Neural cell (in vitro differentiated cells): ENCODE measurements around the gene IL17RD.

Experiments
- EP300 ChIP-seq: fragments of 450-650 bp; conservative IDR thresholded peaks from 2 replicates; pipeline ENCODE4 v1.6.1; 2014; ENCODE audit warnings: antibody characterized with exemption, mild to moderate bottlenecking, moderate library complexity; ENCODE audit not compliant: poor library complexity, severe bottlenecking
- EZH2 ChIP-seq: fragments of 200-600, 300-800 bp; shearing (Covaris generic), sonication (generic); IDR thresholded peaks from 2 replicates; pipeline ENCODE4 v1.6.1; 2014; ENCODE audit warnings: antibody characterized with exemption, low read length, borderline replicate concordance, mild to moderate bottlenecking; ENCODE audit not compliant: insufficient read depth, poor library complexity, severe bottlenecking
- POLR2AphosphoS5 ChIP-seq: IDR thresholded peaks from 2 replicates; pipeline ENCODE4 v1.6.1; 2012
- TAF1 ChIP-seq: IDR thresholded peaks from 2 replicates; pipeline ENCODE4 v1.6.1; 2012; ENCODE audit warnings: low read depth
- TF ChIP-seq, protein P1 (sequence below): fragments of 450-650 bp; IDR thresholded peaks from 2 replicates; pipeline ENCODE4 v1.5.1; 2014; ENCODE audit warnings: antibody characterized with exemption, mild to moderate bottlenecking, moderate library complexity; ENCODE audit not compliant: poor library complexity, severe bottlenecking
- TF ChIP-seq, protein P2 (sequence below): IDR thresholded peaks from 2 replicates; pipeline ENCODE4 v1.6.1; 2012; ENCODE audit warnings: borderline replicate concordance

DNA sequence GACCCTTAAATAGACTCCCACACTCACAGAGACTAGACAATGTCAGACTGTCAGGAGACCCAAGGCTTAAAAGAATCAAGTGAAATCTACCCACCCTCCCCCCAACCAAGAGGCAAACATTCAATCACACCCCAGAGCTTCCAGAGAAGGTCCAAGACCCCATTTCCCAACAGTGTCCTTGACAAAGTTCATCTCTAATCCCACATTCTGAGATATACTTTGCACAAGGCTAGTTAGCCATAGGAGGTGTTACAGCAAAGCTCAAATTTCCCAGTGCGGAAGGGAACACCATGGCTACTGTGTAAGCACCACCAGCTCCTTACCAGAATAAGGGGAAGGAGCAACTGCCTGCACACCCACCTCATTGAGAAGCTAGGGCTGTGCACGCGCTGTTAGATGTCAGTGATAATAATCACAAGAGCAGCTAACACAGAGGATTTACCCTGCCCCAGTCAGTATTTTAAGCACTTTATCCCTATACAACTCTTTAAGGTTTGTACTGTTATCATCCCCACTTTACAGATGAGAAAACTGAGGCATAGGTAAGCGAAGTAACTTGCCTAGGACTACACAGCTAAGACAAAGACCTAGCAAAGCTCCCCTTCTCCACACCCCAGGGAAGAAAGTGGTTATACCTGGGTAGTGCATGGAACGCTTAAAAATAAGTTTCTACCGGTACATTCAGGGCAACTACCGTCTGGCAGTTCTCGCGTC is 87.4 kb downstream of the IL17RD start:
- TF ChIP-seq, protein P1, sequence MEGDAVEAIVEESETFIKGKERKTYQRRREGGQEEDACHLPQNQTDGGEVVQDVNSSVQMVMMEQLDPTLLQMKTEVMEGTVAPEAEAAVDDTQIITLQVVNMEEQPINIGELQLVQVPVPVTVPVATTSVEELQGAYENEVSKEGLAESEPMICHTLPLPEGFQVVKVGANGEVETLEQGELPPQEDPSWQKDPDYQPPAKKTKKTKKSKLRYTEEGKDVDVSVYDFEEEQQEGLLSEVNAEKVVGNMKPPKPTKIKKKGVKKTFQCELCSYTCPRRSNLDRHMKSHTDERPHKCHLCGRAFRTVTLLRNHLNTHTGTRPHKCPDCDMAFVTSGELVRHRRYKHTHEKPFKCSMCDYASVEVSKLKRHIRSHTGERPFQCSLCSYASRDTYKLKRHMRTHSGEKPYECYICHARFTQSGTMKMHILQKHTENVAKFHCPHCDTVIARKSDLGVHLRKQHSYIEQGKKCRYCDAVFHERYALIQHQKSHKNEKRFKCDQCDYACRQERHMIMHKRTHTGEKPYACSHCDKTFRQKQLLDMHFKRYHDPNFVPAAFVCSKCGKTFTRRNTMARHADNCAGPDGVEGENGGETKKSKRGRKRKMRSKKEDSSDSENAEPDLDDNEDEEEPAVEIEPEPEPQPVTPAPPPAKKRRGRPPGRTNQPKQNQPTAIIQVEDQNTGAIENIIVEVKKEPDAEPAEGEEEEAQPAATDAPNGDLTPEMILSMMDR = no peak
- TF ChIP-seq EZH2 = no peak
- TF ChIP-seq EP300 = no peak
- TF ChIP-seq, protein P2, sequence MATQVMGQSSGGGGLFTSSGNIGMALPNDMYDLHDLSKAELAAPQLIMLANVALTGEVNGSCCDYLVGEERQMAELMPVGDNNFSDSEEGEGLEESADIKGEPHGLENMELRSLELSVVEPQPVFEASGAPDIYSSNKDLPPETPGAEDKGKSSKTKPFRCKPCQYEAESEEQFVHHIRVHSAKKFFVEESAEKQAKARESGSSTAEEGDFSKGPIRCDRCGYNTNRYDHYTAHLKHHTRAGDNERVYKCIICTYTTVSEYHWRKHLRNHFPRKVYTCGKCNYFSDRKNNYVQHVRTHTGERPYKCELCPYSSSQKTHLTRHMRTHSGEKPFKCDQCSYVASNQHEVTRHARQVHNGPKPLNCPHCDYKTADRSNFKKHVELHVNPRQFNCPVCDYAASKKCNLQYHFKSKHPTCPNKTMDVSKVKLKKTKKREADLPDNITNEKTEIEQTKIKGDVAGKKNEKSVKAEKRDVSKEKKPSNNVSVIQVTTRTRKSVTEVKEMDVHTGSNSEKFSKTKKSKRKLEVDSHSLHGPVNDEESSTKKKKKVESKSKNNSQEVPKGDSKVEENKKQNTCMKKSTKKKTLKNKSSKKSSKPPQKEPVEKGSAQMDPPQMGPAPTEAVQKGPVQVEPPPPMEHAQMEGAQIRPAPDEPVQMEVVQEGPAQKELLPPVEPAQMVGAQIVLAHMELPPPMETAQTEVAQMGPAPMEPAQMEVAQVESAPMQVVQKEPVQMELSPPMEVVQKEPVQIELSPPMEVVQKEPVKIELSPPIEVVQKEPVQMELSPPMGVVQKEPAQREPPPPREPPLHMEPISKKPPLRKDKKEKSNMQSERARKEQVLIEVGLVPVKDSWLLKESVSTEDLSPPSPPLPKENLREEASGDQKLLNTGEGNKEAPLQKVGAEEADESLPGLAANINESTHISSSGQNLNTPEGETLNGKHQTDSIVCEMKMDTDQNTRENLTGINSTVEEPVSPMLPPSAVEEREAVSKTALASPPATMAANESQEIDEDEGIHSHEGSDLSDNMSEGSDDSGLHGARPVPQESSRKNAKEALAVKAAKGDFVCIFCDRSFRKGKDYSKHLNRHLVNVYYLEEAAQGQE = no peak
- no peak for TF ChIP-seq POLR2AphosphoS5
- no peak for TF ChIP-seq TAF1
